H9 (cell line): ENCODE data around the gene LRRC8E. TPM values are rescaled to one million over a fixed set of nuclear protein-coding genes. Genes with fewer than 3 reads are reported as not detected.

Experiments
- DNase-seq: peaks from one replicate; pipeline ENCODE4 v3.0.0-alpha.2; 2017
- H2AFZ ChIP-seq: one replicate; pipeline ENCODE4 v1.6.1; 2013; ENCODE audit warnings: mild to moderate bottlenecking, low read length, control low read depth, moderate library complexity
- H2AK5ac ChIP-seq: 2 replicates; pipeline ENCODE4 v1.6.1; 2013; ENCODE audit warnings: low read length, control low read depth, mixed read lengths; ENCODE audit not compliant: insufficient read length
- H2BK120ac ChIP-seq: one replicate; pipeline ENCODE4 v1.6.1; 2013; ENCODE audit warnings: low read depth, mild to moderate bottlenecking, low read length, control low read depth, inconsistent platforms; ENCODE audit not compliant: poor library complexity, severe bottlenecking
- H2BK12ac ChIP-seq: 2 replicates; pipeline ENCODE4 v1.6.1; 2013; ENCODE audit warnings: low read length, control low read depth, mixed read lengths, low read depth; ENCODE audit not compliant: insufficient read length
- H2BK15ac ChIP-seq: 2 replicates; pipeline ENCODE4 v1.6.1; 2013; ENCODE audit warnings: low read depth, low read length, control low read depth
- H2BK20ac ChIP-seq: one replicate; pipeline ENCODE4 v1.6.1; 2013; ENCODE audit warnings: low read depth, mild to moderate bottlenecking, low read length, control low read depth, inconsistent platforms; ENCODE audit not compliant: poor library complexity, severe bottlenecking
- H2BK5ac ChIP-seq: 2 replicates; pipeline ENCODE4 v1.6.1; 2013; ENCODE audit warnings: low read length, control low read depth, mixed read lengths; ENCODE audit not compliant: insufficient read length
- H3K14ac ChIP-seq: 2 replicates; pipeline ENCODE4 v1.6.1; 2013; ENCODE audit warnings: low read length, control low read depth; ENCODE audit not compliant: insufficient read depth
- H3K18ac ChIP-seq: 2 replicates; pipeline ENCODE4 v1.6.1; 2013; ENCODE audit warnings: low read depth, mild to moderate bottlenecking, mixed read lengths, low read length, control low read depth; ENCODE audit not compliant: insufficient read length
- H3K23ac ChIP-seq: 2 replicates; pipeline ENCODE4 v1.6.1; 2013; ENCODE audit warnings: low read length, control low read depth, mixed read lengths, low read depth; ENCODE audit not compliant: insufficient read length
- H3K23me2 ChIP-seq: 2 replicates; pipeline ENCODE4 v1.6.1; 2013; ENCODE audit warnings: low read depth, mild to moderate bottlenecking, mixed read lengths, low read length, control low read depth; ENCODE audit not compliant: insufficient read length, poor library complexity, severe bottlenecking
- H3K27ac ChIP-seq: 2 replicates; pipeline ENCODE4 v1.5.1; 2013; ENCODE audit warnings: low read length, control low read depth, mixed read lengths, low read depth; ENCODE audit not compliant: insufficient read length
- H3K27me3 ChIP-seq: 2 replicates; pipeline ENCODE4 v1.6.1; 2013; ENCODE audit warnings: low read length, control low read depth, inconsistent platforms; ENCODE audit not compliant: insufficient read depth
- H3K4ac ChIP-seq: 2 replicates; pipeline ENCODE4 v1.6.1; 2013; ENCODE audit warnings: low read depth, mild to moderate bottlenecking, control low read depth, inconsistent platforms, low read length, moderate library complexity
- H3K4me1 ChIP-seq: 2 replicates; pipeline ENCODE4 v1.6.1; 2013; ENCODE audit warnings: low read length, control low read depth, inconsistent platforms; ENCODE audit not compliant: insufficient read depth
- H3K4me2 ChIP-seq: 2 replicates; pipeline ENCODE4 v1.6.1; 2013; ENCODE audit warnings: low read length, control low read depth, mixed read lengths; ENCODE audit not compliant: insufficient read length, insufficient read depth
- H3K56ac ChIP-seq: 2 replicates; pipeline ENCODE4 v1.6.1; 2013; ENCODE audit warnings: low read depth, mild to moderate bottlenecking, mixed read lengths, low read length, control low read depth; ENCODE audit not compliant: insufficient read length
- H3K79me1 ChIP-seq: 2 replicates; pipeline ENCODE4 v1.6.1; 2013; ENCODE audit warnings: low read depth, mild to moderate bottlenecking, moderate library complexity, low read length, control low read depth, inconsistent platforms; ENCODE audit not compliant: insufficient read depth, poor library complexity, severe bottlenecking
- H3K79me2 ChIP-seq: 2 replicates; pipeline ENCODE4 v1.6.1; 2013; ENCODE audit warnings: low read length, control low read depth, inconsistent platforms; ENCODE audit not compliant: insufficient read depth
- H3K9ac ChIP-seq: 2 replicates; pipeline ENCODE4 v1.6.1; 2013; ENCODE audit warnings: low read length, control low read depth, mixed read lengths; ENCODE audit not compliant: insufficient read length; ENCODE audit errors: extremely low read depth
- H3K9me3 ChIP-seq: one replicate; pipeline ENCODE4 v1.6.1; 2013; ENCODE audit warnings: low read depth, low read length, inconsistent platforms; ENCODE audit not compliant: control insufficient read depth
- H3T11ph ChIP-seq: one replicate; pipeline ENCODE4 v1.6.1; 2013; ENCODE audit warnings: mild to moderate bottlenecking, low read length, control low read depth, inconsistent platforms
- H4K20me1 ChIP-seq: one replicate; pipeline ENCODE4 v1.6.1; 2013; ENCODE audit not compliant: control insufficient read depth, insufficient read length, insufficient read depth
- H4K5ac ChIP-seq: 2 replicates; pipeline ENCODE4 v1.6.1; 2013; ENCODE audit warnings: low read depth, mild to moderate bottlenecking, mixed read lengths, low read length, control low read depth; ENCODE audit not compliant: insufficient read length
- H4K8ac ChIP-seq: replicated peaks from 2 replicates; pipeline ENCODE4 v1.6.1; 2013; ENCODE audit warnings: low read length, control low read depth, mixed read lengths, low read depth; ENCODE audit not compliant: insufficient read length
- H4K91ac ChIP-seq: 2 replicates; pipeline ENCODE4 v1.6.1; 2013; ENCODE audit warnings: low read depth, mild to moderate bottlenecking, moderate library complexity, mixed read lengths, low read length, control low read depth; ENCODE audit not compliant: insufficient read length
- H3K27ac Mint-ChIP-seq, 3 experiments: 2 replicates in 2 of 3; 3 replicates in 1 of 3; pipeline ENCODE4 v1.8.0; 2020 to 2021; ENCODE audit warnings: mixed read lengths in 3 of 3, mild to moderate bottlenecking in 1 of 3, moderate library complexity in 1 of 3
- H3K27me3 Mint-ChIP-seq: 2 replicates; pipeline ENCODE4 v1.8.0; 2021; ENCODE audit warnings: low read depth, mild to moderate bottlenecking, moderate library complexity, mixed read lengths
- H3K36me3 Mint-ChIP-seq, 3 experiments: 2 replicates in 2 of 3; 3 replicates in 1 of 3; pipeline ENCODE4 v1.8.0; 2020 to 2021; ENCODE audit warnings: low read depth in 3 of 3, mixed read lengths in 3 of 3; ENCODE audit not compliant: insufficient read depth in 1 of 3
- H3K4me1 Mint-ChIP-seq, 2 experiments: 2 replicates each; pipeline ENCODE4 v1.8.0; 2020; ENCODE audit warnings: mixed read lengths in 2 of 2
- H3K4me3 Mint-ChIP-seq, 2 experiments: 2 replicates in 1 of 2; 3 replicates in 1 of 2; pipeline ENCODE4 v1.8.0; 2020 to 2021; ENCODE audit warnings: mild to moderate bottlenecking in 2 of 2, mixed read lengths in 2 of 2, moderate library complexity in 1 of 2
- H3K9me3 Mint-ChIP-seq, 2 experiments: 2 replicates in 1 of 2; 3 replicates in 1 of 2; pipeline ENCODE4 v1.8.0; 2020; ENCODE audit warnings: mild to moderate bottlenecking in 2 of 2, mixed read lengths in 2 of 2, moderate library complexity in 1 of 2
- WGBS: extraction: QIAGEN DNeasy Blood & Tissue Kit; methylation state at CpG from one replicate; pipeline ENCODE4 v1.1.7; 2013; ENCODE audit warnings: missing lambda C conversion rate, low lambda C conversion rate, mixed read lengths; ENCODE audit not compliant: insufficient read length; ENCODE audit errors: extremely low coverage; 5-methylcytosine and 5-hydroxymethylcytosine counted together
- total RNA-seq: library from RNA; stranded (reverse); gene quantifications from 2 replicates; pipeline ENCODE4 v1.2.1, GENCODE V29; 2021
- TF ChIP-seq, protein P1 (sequence below): fragments of 200-600 bp; sonication (generic); conservative IDR thresholded peaks from 3 replicates; pipeline ENCODE4 v1.8.0; 2021; ENCODE audit warnings: antibody characterized with exemption, mild to moderate bottlenecking

The LRRC8E gene
- total RNA-seq, 1 experiment from 2014 or later, result 4.8 TPM

DNA sequence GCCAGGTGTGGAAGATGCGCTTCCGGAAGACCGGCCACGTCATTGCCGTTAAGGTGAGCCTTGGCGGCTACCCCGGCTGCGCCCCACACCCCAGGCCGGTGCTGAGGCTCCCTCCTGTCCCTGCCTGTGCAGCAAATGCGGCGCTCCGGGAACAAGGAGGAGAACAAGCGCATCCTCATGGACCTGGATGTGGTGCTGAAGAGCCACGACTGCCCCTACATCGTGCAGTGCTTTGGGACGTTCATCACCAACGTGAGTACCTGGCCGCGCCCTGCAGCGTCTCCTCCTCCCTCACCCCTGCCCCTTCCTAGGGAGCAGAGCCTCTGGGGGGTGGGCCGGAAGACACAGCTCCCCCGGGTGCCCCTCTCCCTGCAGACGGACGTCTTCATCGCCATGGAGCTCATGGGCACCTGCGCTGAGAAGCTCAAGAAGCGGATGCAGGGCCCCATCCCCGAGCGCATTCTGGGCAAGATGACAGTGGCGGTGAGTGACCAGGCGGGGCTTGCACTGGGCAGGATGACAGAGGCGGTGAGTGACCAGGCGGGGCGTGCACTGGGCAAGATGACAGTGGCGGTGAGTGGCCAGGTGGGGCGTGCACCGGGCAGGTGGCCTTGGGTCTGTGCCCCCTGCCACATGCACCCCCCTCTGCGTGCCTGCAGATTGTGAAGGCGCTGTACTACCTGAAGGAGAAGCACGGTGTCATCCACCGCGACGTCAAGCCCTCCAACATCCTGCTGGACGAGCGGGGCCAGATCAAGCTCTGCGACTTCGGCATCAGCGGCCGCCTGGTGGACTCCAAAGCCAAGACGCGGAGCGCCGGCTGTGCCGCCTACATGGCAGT, 22.2 kb downstream of the LRRC8E start:
- H2AFZ ChIP-seq, result no peak overlapping the region
- no peak overlapping the region for H3K27ac Mint-ChIP-seq
- TF ChIP-seq, protein P1, sequence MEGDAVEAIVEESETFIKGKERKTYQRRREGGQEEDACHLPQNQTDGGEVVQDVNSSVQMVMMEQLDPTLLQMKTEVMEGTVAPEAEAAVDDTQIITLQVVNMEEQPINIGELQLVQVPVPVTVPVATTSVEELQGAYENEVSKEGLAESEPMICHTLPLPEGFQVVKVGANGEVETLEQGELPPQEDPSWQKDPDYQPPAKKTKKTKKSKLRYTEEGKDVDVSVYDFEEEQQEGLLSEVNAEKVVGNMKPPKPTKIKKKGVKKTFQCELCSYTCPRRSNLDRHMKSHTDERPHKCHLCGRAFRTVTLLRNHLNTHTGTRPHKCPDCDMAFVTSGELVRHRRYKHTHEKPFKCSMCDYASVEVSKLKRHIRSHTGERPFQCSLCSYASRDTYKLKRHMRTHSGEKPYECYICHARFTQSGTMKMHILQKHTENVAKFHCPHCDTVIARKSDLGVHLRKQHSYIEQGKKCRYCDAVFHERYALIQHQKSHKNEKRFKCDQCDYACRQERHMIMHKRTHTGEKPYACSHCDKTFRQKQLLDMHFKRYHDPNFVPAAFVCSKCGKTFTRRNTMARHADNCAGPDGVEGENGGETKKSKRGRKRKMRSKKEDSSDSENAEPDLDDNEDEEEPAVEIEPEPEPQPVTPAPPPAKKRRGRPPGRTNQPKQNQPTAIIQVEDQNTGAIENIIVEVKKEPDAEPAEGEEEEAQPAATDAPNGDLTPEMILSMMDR, result no peak

More for the DNA sequence above, 22.2 kb downstream of the LRRC8E start:
- Histone ChIP-seq H3K56ac (no peak overlapping the region), H4K5ac (no peak overlapping the region), H3K9me3 (no peaks in the 10 kb centered on the region), H2BK15ac (no peak overlapping the region), H3K27ac (no peak overlapping the region), H2BK120ac (no peak overlapping the region), H3K4me1 (no peaks in the 10 kb centered on the region), H3K27me3 (peaks cover 4% of the 10 kb centered on the region; the same call in 1 of the 2 replicates), H3K4me2 (no peak overlapping the region), H2BK5ac (no peak overlapping the region), H3K79me2 (no peaks in the 10 kb centered on the region; the same call in 1 of the 2 replicates), H3K23me2 (peaks cover 3% of the 10 kb centered on the region), H4K8ac (no peak overlapping the region), H3K14ac (no peak overlapping the region), H2AK5ac (no peak overlapping the region), H4K20me1 (no peaks in the 10 kb centered on the region), H4K91ac (no peak overlapping the region), H3K79me1 (no peaks in the 10 kb centered on the region), H2BK12ac (no peak overlapping the region), H3K23ac (no peak overlapping the region), H3K4ac (no peak overlapping the region), H2BK20ac (no peak overlapping the region), H3T11ph (no peak overlapping the region), H3K18ac (no peak overlapping the region), H3K9ac (no peak overlapping the region)
- Mint-ChIP-seq H3K4me3 (no peak overlapping the region), H3K4me1 (peaks cover 4 to 5% of the 10 kb centered on the region in 2 experiments; a peak in 3 of 4 replicates), H3K36me3 (peaks cover 15 to 35% (median 31%) of the 10 kb centered on the region in 3 experiments; a peak in 6 of 7 replicates), H3K9me3 (no peaks in the 10 kb centered on the region), H3K27me3 (peaks cover 17% of the 10 kb centered on the region)
- WGBS, result no CpG with 5 or more reads among the region's 54 CpGs
- DNase-seq, result no peak
